ENCODE data around the gene SPON1. TPM values are rescaled to one million over a fixed set of nuclear protein-coding genes. Genes with fewer than 3 reads are reported as not detected.

SPON1 gene
- total RNA-seq, 1 donor from 2014 or later: 13.2 TPM

GRCh38 chr11:14315130-14315529 is 352.6 kb downstream of the SPON1 start:
- Mint-ChIP-seq H3K4me1 (peaks cover 4% of the 10 kb centered on the region), H3K27ac (ENCODE audit: unreplicated experiment) (no peak overlapping the region), H3K4me3 (no peak overlapping the region), H3K27me3 (ENCODE audit: low read depth) (no peaks in the 10 kb centered on the region), H3K9me3 (no peaks in the 10 kb centered on the region), H3K36me3 (ENCODE audit: low read depth) (no peaks in the 10 kb centered on the region)
- no peak for TF ChIP-seq CTCF (conservative IDR thresholded peaks at IDR 0.05)
- DNase-seq (ENCODE audit: low read depth, low spot score): no peak

Measured in neural crest cell (in vitro differentiated cells).